ENCODE data around the gene SORCS2.

The SORCS2 gene

DNA sequence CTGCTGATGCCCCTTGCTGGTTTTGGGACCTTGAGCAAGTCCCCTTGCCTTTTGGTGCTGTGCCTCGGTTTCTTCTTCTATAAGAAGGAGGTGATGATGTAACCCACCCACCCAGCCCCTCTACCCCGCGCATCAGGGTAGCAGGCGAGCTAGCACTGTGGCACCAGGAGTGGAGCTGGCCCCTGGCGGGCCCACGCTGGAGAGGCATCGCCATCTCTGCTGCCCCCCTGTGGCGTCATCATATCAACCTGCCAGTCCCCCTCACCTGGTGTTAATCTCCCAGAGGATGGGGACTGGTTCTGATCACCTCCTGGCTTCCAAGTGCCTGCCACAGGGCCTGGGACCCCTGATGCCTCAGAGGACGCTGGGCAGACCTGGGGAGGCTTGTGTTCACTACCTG is 6.3 kb upstream of the SORCS2 start:
- Histone ChIP-seq H4K20me1 (ENCODE audit: insufficient read depth, low read length) (no peaks in the 10 kb centered on the region), H3K4me3 (ENCODE audit: low read depth, low read length, poor library complexity, severe bottlenecking) (no peak overlapping the region), H3K36me3 (ENCODE audit: insufficient read depth, low read length) (no peaks in the 10 kb centered on the region), H3K27me3 (ENCODE audit: insufficient read depth, low read length) (no peaks in the 10 kb centered on the region), H2AFZ (ENCODE audit: low read length) (no peak overlapping the region), H3F3A (ENCODE audit: insufficient read depth, low read length) (no peaks in the 10 kb centered on the region), H3K9me3 (ENCODE audit: low read length) (no peaks in the 10 kb centered on the region), H3K27ac (ENCODE audit: low read depth, low read length, poor library complexity, severe bottlenecking) (no peak overlapping the region), H3K4me1 (ENCODE audit: insufficient read depth, low read length, severe bottlenecking) (no peaks in the 10 kb centered on the region), H3K79me2 (ENCODE audit: insufficient read depth, low read length) (no peaks in the 10 kb centered on the region), H3K9me2 (ENCODE audit: low read depth, low read length) (no peaks in the 10 kb centered on the region), H3K4me2 (ENCODE audit: low read length) (no peak overlapping the region), H3K9ac (ENCODE audit: low read length) (no peak overlapping the region)
- TF ChIP-seq EZH2 (IDR thresholded peaks at IDR 0.05; ENCODE audit: borderline replicate concordance, low read length) = no peak
- TF ChIP-seq, protein P1, sequence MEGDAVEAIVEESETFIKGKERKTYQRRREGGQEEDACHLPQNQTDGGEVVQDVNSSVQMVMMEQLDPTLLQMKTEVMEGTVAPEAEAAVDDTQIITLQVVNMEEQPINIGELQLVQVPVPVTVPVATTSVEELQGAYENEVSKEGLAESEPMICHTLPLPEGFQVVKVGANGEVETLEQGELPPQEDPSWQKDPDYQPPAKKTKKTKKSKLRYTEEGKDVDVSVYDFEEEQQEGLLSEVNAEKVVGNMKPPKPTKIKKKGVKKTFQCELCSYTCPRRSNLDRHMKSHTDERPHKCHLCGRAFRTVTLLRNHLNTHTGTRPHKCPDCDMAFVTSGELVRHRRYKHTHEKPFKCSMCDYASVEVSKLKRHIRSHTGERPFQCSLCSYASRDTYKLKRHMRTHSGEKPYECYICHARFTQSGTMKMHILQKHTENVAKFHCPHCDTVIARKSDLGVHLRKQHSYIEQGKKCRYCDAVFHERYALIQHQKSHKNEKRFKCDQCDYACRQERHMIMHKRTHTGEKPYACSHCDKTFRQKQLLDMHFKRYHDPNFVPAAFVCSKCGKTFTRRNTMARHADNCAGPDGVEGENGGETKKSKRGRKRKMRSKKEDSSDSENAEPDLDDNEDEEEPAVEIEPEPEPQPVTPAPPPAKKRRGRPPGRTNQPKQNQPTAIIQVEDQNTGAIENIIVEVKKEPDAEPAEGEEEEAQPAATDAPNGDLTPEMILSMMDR (IDR thresholded peaks at IDR 0.05; ENCODE audit: low read length) = 0 out of 2 replicates have a peak, but pooled peaks have one; percentile 14

DNA sequence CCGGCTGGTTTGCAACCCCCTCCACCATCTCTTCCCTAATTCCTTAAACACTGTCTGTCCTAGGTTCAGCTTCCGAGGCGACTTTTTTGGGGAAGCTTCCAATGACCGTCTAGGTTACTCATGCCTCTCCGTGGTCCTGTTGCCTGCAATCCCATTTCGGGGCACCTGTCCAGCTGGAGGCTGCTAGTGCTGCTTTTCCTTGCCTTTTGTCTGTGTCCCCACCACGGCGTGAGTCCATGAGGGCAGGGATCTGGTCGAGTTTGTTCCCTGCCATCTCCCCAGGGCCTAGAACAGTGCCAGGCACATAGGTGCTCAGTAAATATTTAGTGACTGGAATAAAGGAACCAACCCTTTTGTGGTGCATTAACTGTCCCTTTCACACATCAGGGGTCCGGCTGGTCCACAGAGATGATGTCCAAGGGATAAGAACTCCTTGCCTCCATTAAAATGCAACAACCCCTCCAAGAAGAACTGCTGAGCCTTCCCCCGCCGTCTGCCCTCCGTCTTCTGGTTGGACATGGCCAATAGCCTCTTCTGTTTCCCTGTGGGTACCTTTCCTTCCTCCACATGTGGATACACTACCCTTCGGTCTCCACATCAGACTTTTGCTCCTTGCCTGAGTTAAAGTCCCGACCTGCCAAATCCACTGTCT is 5.7 kb upstream of the SORCS2 start:
- no peak overlapping the region for H3K27ac ChIP-seq (ENCODE audit: low read depth, low read length, poor library complexity, severe bottlenecking)
- no peaks in the 10 kb centered on the region for H3K27me3 ChIP-seq (ENCODE audit: insufficient read depth, low read length)
- H4K20me1 ChIP-seq (ENCODE audit: insufficient read depth, low read length) = no peaks in the 10 kb centered on the region
- H3K9ac ChIP-seq (ENCODE audit: low read length) = no peak overlapping the region
- H3K9me3 ChIP-seq (ENCODE audit: low read length) = no peaks in the 10 kb centered on the region
- H3K4me3 ChIP-seq (ENCODE audit: low read depth, low read length, poor library complexity, severe bottlenecking) = no peak overlapping the region
- no peak overlapping the region for H3K4me2 ChIP-seq (ENCODE audit: low read length)
- no peaks in the 10 kb centered on the region for H3K9me2 ChIP-seq (ENCODE audit: low read depth, low read length)
- no peaks in the 10 kb centered on the region for H3F3A ChIP-seq (ENCODE audit: insufficient read depth, low read length)
- H3K36me3 ChIP-seq (ENCODE audit: insufficient read depth, low read length) = no peaks in the 10 kb centered on the region
- H3K4me1 ChIP-seq (ENCODE audit: insufficient read depth, low read length, severe bottlenecking) = no peaks in the 10 kb centered on the region
- H2AFZ ChIP-seq (ENCODE audit: low read length) = no peak overlapping the region
- H3K79me2 ChIP-seq (ENCODE audit: insufficient read depth, low read length) = no peaks in the 10 kb centered on the region
- TF ChIP-seq, protein P1 (IDR thresholded peaks at IDR 0.05; ENCODE audit: low read length) = no peak
- no peak for TF ChIP-seq EZH2 (IDR thresholded peaks at IDR 0.05; ENCODE audit: borderline replicate concordance, low read length)

DNA sequence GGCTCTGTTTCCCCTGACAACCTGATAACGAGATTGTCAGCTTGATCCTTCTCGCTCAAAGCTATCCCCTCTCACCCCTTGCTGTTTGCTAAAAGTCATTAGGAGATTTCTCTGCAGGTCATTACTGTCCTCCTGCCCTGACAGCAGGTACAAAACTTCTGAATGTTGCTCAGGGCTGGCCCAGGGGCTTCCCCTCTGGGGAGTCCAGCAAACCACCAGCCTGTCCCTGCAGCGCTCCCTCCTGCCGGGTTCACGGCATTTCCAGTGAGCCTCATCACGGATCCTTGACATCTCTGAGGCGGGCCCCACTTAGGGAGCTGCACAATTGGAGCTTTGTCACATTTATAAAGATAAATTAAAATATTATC is 5.2 kb upstream of the SORCS2 start:
- no peak overlapping the region for H3K4me3 ChIP-seq (ENCODE audit: low read depth, low read length, poor library complexity, severe bottlenecking)
- no peaks in the 10 kb centered on the region for H3K27me3 ChIP-seq (ENCODE audit: insufficient read depth, low read length)
- H3K27ac ChIP-seq (ENCODE audit: low read depth, low read length, poor library complexity, severe bottlenecking) = no peak overlapping the region
- H3K36me3 ChIP-seq (ENCODE audit: insufficient read depth, low read length) = no peaks in the 10 kb centered on the region
- H3F3A ChIP-seq (ENCODE audit: insufficient read depth, low read length) = no peaks in the 10 kb centered on the region
- H3K4me2 ChIP-seq (ENCODE audit: low read length) = no peak overlapping the region
- no peaks in the 10 kb centered on the region for H3K79me2 ChIP-seq (ENCODE audit: insufficient read depth, low read length)
- H2AFZ ChIP-seq (ENCODE audit: low read length) = no peak overlapping the region
- no peaks in the 10 kb centered on the region for H3K9me2 ChIP-seq (ENCODE audit: low read depth, low read length)
- H4K20me1 ChIP-seq (ENCODE audit: insufficient read depth, low read length) = no peaks in the 10 kb centered on the region
- no peaks in the 10 kb centered on the region for H3K9me3 ChIP-seq (ENCODE audit: low read length)
- TF ChIP-seq, protein P1 (IDR thresholded peaks at IDR 0.05; ENCODE audit: low read length) = no peak
- no peak for TF ChIP-seq EZH2 (IDR thresholded peaks at IDR 0.05; ENCODE audit: borderline replicate concordance, low read length)
- H3K4me1 ChIP-seq (ENCODE audit: insufficient read depth, low read length, severe bottlenecking) = no peaks in the 10 kb centered on the region
- no peak overlapping the region for H3K9ac ChIP-seq (ENCODE audit: low read length)

Data from OCI-LY1 (cell line).